ENCODE data around the gene ITGA8. TPM values are rescaled to one million over a fixed set of nuclear protein-coding genes. Genes with fewer than 3 reads are reported as not detected.

The ITGA8 gene
- total and polyA plus RNA-seq, 2 of the 13 experiments (the other 11 are each of a cell fraction or from before 2014, with no cell fraction given): not detected

GRCh38 chr10:15609246-15609645 is 110.5 kb downstream of the ITGA8 start:
- ChIA-PET POLR2A (no interaction called here), CTCF (ENCODE audit: low intra/inter-chr PET ratio, low total read pairs) (no interaction called here)
- no peak for FAIRE-seq
- no peak for ATAC-seq
- Histone ChIP-seq H3K4me3 (replicated peaks in 1 of 3; ENCODE audit: insufficient read depth in 1 of 3, low read depth in 2 of 3, low read length in 3 of 3) (no peak overlapping the region), H3K36me3 (replicated peaks in 1 of 2; ENCODE audit: control insufficient read depth in 1 of 2, insufficient read depth in 2 of 2, low read length in 2 of 2) (no peaks in the 10 kb centered on the region), H3K27me3 (ENCODE audit: control insufficient read depth in 1 of 2, insufficient read depth in 2 of 2, low read length in 2 of 2) (peaks cover 1 to 17% of the 10 kb centered on the region in 2 experiments; a peak in 1 of 5 replicates), H4K20me1 (ENCODE audit: insufficient read depth, low read length) (no peaks in the 10 kb centered on the region), H3K79me2 (ENCODE audit: insufficient read depth, low read length) (no peaks in the 10 kb centered on the region), H3K9me3 (ENCODE audit: low read length) (no peaks in the 10 kb centered on the region), H3K27ac (ENCODE audit: extremely low read length, insufficient read depth, low read length) (no peak overlapping the region), H3K4me1 (ENCODE audit: insufficient read depth, low read length) (no peaks in the 10 kb centered on the region), H3K9ac (ENCODE audit: insufficient read depth, low read depth, low read length) (no peak overlapping the region), H2AFZ (ENCODE audit: low read length) (no peak overlapping the region), H3K4me2 (ENCODE audit: low read depth, low read length) (no peak overlapping the region)
- WGBS (ENCODE audit: low lambda C conversion rate): 33% methylated on average over 2 of the region's 2 CpGs
- no peak for DNase-seq (ENCODE audit: low spot score)
- in situ Hi-C loops (cut with HindIII; ENCODE audit: extremely low pct_ligation_motif_present, low pct_unique_long_range_greater_than_20kb): no loop called here
- intact Hi-C loops (cut with micrococcal nuclease; ENCODE audit: unreplicated experiment): no loop called here
- BruUV-seq (replicated peaks): no TSS peak
- TF ChIP-seq ZFP36L1 (CRISPR knock-in tag; IDR thresholded peaks at IDR 0.05) (no peak), ZNF513 (CRISPR knock-in tag; conservative IDR thresholded peaks at IDR 0.05) (no peak), AGO1 (IDR thresholded peaks at IDR 0.05; ENCODE audit: low read depth, low read length, poor library complexity, severe bottlenecking) (no peak)

GRCh38 chr10:15606377-15606776 is 113.3 kb downstream of the ITGA8 start:
- ATAC-seq: no peak
- Histone ChIP-seq H3K4me1 (ENCODE audit: insufficient read depth, low read length) (no peaks in the 10 kb centered on the region), H3K27me3 (ENCODE audit: control insufficient read depth in 1 of 2, insufficient read depth in 2 of 2, low read length in 2 of 2) (peaks cover 1 to 19% of the 10 kb centered on the region in 2 experiments; a peak in 2 of 5 replicates), H3K4me3 (replicated peaks in 1 of 3; ENCODE audit: insufficient read depth in 1 of 3, low read depth in 2 of 3, low read length in 3 of 3) (no peak overlapping the region), H3K79me2 (ENCODE audit: insufficient read depth, low read length) (no peaks in the 10 kb centered on the region), H4K20me1 (ENCODE audit: insufficient read depth, low read length) (no peaks in the 10 kb centered on the region), H3K27ac (ENCODE audit: extremely low read length, insufficient read depth, low read length) (no peak overlapping the region), H3K36me3 (replicated peaks in 1 of 2; ENCODE audit: control insufficient read depth in 1 of 2, insufficient read depth in 2 of 2, low read length in 2 of 2) (no peaks in the 10 kb centered on the region), H3K4me2 (ENCODE audit: low read depth, low read length) (no peak overlapping the region), H2AFZ (ENCODE audit: low read length) (no peak overlapping the region), H3K9me3 (ENCODE audit: low read length) (no peaks in the 10 kb centered on the region), H3K9ac (ENCODE audit: insufficient read depth, low read depth, low read length) (no peak overlapping the region)
- BruUV-seq (replicated peaks): no TSS peak
- intact Hi-C loops (cut with micrococcal nuclease; ENCODE audit: unreplicated experiment) (no loop called here), in situ Hi-C loops (cut with HindIII; ENCODE audit: extremely low pct_ligation_motif_present, low pct_unique_long_range_greater_than_20kb) (no loop called here)
- no peak for FAIRE-seq
- WGBS (ENCODE audit: low lambda C conversion rate): 15% methylated on average over 4 of the region's 4 CpGs
- POLR2A ChIA-PET: no interaction called here
- TF ChIP-seq ZNF782 (CRISPR knock-in tag; IDR thresholded peaks at IDR 0.05; ENCODE audit: borderline replicate concordance): no peak
- no peak for TF ChIP-seq HOXA5 (CRISPR knock-in tag; IDR thresholded peaks at IDR 0.05)
- TF ChIP-seq ZNF564 (CRISPR knock-in tag; IDR thresholded peaks at IDR 0.05): no peak
- no peak for TF ChIP-seq KDM2A (CRISPR knock-in tag; IDR thresholded peaks at IDR 0.05; ENCODE audit: borderline replicate concordance, low read depth)
- TF ChIP-seq ZNF234 (CRISPR knock-in tag; conservative IDR thresholded peaks at IDR 0.05): no peak
- DNase-seq (ENCODE audit: low spot score): no peak
- CTCF ChIA-PET (ENCODE audit: low intra/inter-chr PET ratio, low total read pairs): no interaction called here

All from HepG2 (cell line).